B cell (primary cell): ENCODE results near the gene SNX6. TPM values are rescaled to one million over a fixed set of nuclear protein-coding genes. Genes with fewer than 3 reads are reported as not detected.
"Not testable (repeated sequence)": the region's sequence is repeated elsewhere in the genome, so short reads cannot be mapped to it uniquely, and the experiment has no call there.

Experiments used
- ATAC-seq: fragments of 200-7000 bp; cut with Tn5 transposase; one replicate; pipeline ENCODE4 v1.10.0; 2021; ENCODE audit warnings: low read depth, mild to moderate bottlenecking, moderate number of reproducible peaks, moderate library complexity
- CTCF ChIA-PET: fragments of 350-600 bp; sonication (Branson Sonifier 250); formaldehyde crosslinking; loops from one replicate; lab custom pipeline; 2021; ENCODE audit warnings: antibody characterized with exemption, inconsistent platforms; lab: Charles Lee
- POLR2A ChIA-PET: fragments of 350-600 bp; sonication (Branson Sonifier 250); formaldehyde crosslinking; loops from one replicate; lab custom pipeline; 2021; ENCODE audit warnings: antibody characterized with exemption; lab: Charles Lee
- DNase-seq: peaks from one replicate; pipeline ENCODE4 v3.0.0; 2013
- H2AFZ ChIP-seq: 2 replicates; pipeline ENCODE4 v1.6.1; 2012; ENCODE audit warnings: mild to moderate bottlenecking, low read depth, low read length; ENCODE audit not compliant: insufficient read depth, poor library complexity, severe bottlenecking
- H3K27ac ChIP-seq, 2 donors: 1 replicate in 1 of 2; 2 replicates in 1 of 2; pipeline ENCODE4 v1.5.1; 2012 to 2013; ENCODE audit warnings: low read length in 2 of 2, mild to moderate bottlenecking in 2 of 2, moderate library complexity in 1 of 2
- H3K27me3 ChIP-seq, 4 experiments: fragments of 200-600 bp in 1 of 4; sonication (generic) in 1 of 4; replicated peaks in 1 of 4; 1 replicate in 2 of 4; 2 replicates in 2 of 4; pipeline versions ENCODE4 v1.6.1 to v1.7.0; 2013 to 2016; ENCODE audit warnings: low read length in 3 of 4, mild to moderate bottlenecking in 2 of 4, mixed read lengths in 1 of 4, moderate library complexity in 1 of 4; ENCODE audit not compliant: insufficient read depth in 4 of 4, control insufficient read depth in 3 of 4; ENCODE audit errors: control extremely low read depth in 1 of 4
- H3K36me3 ChIP-seq, 2 experiments: replicated peaks in 1 of 2; 1 replicate in 1 of 2; 2 replicates in 1 of 2; pipeline versions ENCODE4 v1.6.1 to v1.7.1; 2013; ENCODE audit warnings: low read length in 1 of 2; ENCODE audit not compliant: insufficient read depth in 2 of 2, control insufficient read depth in 1 of 2; ENCODE audit errors: control extremely low read depth in 1 of 2, extremely low read depth in 1 of 2
- H3K4me1 ChIP-seq, 2 donors: fragments of 200-600 bp in 1 of 2; sonication (generic) in 1 of 2; 1 replicate in 1 of 2; 2 replicates in 1 of 2; pipeline versions ENCODE4 v1.5.1 to v1.6.1; 2013 to 2017; ENCODE audit warnings: low read length in 2 of 2; ENCODE audit not compliant: control insufficient read depth in 2 of 2, insufficient read depth in 2 of 2
- H3K4me2 ChIP-seq: replicated peaks from 2 replicates; pipeline ENCODE3; 2012; ENCODE audit warnings: mild to moderate bottlenecking, low read depth, low read length; ENCODE audit not compliant: poor library complexity, severe bottlenecking
- H3K4me3 ChIP-seq, 5 experiments: fragments of 200-600 bp in 1 of 5; sonication (generic) in 1 of 5; 1 replicate in 3 of 5; 2 replicates in 2 of 5; pipeline versions ENCODE4 v1.5.1 to v1.7.0; 2011 to 2016; ENCODE audit warnings: low read length in 4 of 5, mild to moderate bottlenecking in 4 of 5, low read depth in 2 of 5, control low read depth in 1 of 5, moderate library complexity in 1 of 5; ENCODE audit not compliant: insufficient read depth in 1 of 5; ENCODE audit errors: control extremely low read depth in 1 of 5, extremely low read depth in 1 of 5
- H3K79me2 ChIP-seq: fragments of 200-600 bp; sonication (generic); one replicate; pipeline ENCODE4 v1.6.0; 2016; ENCODE audit warnings: low read length; ENCODE audit not compliant: control insufficient read depth, insufficient read depth
- H3K9ac ChIP-seq: fragments of 200-600 bp; sonication (generic); 2 replicates; pipeline ENCODE4 v1.6.1; 2017; ENCODE audit warnings: mild to moderate bottlenecking, low read length, moderate library complexity
- H3K9me3 ChIP-seq, 3 donors: one replicate each; pipeline versions ENCODE4 v1.6.1 to v1.7.1; 2013; ENCODE audit warnings: low read length in 2 of 3; ENCODE audit not compliant: control insufficient read depth in 2 of 3, insufficient read depth in 1 of 3; ENCODE audit errors: control extremely low read depth in 1 of 3
- H4K20me1 ChIP-seq: 2 replicates; pipeline ENCODE4 v1.6.0; 2012; ENCODE audit warnings: mild to moderate bottlenecking, low read length; ENCODE audit not compliant: insufficient read depth, control insufficient read depth, poor library complexity, severe bottlenecking
- H3K27ac Mint-ChIP-seq: one replicate; pipeline ENCODE4 v1.8.0; 2021; ENCODE audit warnings: mixed read lengths
- H3K27me3 Mint-ChIP-seq: one replicate; pipeline ENCODE4 v1.8.0; 2021; ENCODE audit warnings: mixed read lengths
- H3K4me1 Mint-ChIP-seq: one replicate; pipeline ENCODE4 v1.8.0; 2021; ENCODE audit warnings: mixed read lengths
- H3K4me3 Mint-ChIP-seq: one replicate; pipeline ENCODE4 v1.8.0; 2021; ENCODE audit warnings: mixed read lengths
- H3K9me3 Mint-ChIP-seq: one replicate; pipeline ENCODE4 v1.8.0; 2022; ENCODE audit warnings: mixed read lengths; ENCODE audit not compliant: insufficient read depth
- EZH2 ChIP-seq: IDR thresholded peaks from 2 replicates; pipeline ENCODE4 v1.6.1; 2012; ENCODE audit warnings: borderline replicate concordance, low read depth, mild to moderate bottlenecking, moderate library complexity, low read length; ENCODE audit not compliant: insufficient read depth, poor library complexity, severe bottlenecking
- WGBS: methylation state at CpG from one replicate; pipeline ENCODE4 v1.1.5; 2013; ENCODE audit warnings: missing lambda C conversion rate; ENCODE audit not compliant: insufficient coverage; 5-methylcytosine and 5-hydroxymethylcytosine counted together
- intact Hi-C: fragments of 100-400 bp; cut with micrococcal nuclease; formaldehyde crosslinking; loops from one replicate; pipeline ENCODE4 v1.10.0; 2022
- polyA plus RNA-seq: library from polyadenylated mRNA; depleted of rRNA; stranded (reverse); fragments of >200 nt; gene quantifications from 2 replicates; pipeline ENCODE4 v1.2.3, GENCODE V29; 2012
- total RNA-seq, 2 donors: library from RNA; stranded (reverse); fragments of 120-200 nt in 1 of 2; gene quantifications; 1 replicate in 1 of 2; 2 replicates in 1 of 2; pipeline versions ENCODE4 v1.2.3 to v1.2.4, GENCODE V29; 2013 to 2022
- TF ChIP-seq, protein P1 (sequence below): fragments of 200-600 bp; IDR thresholded peaks from one replicate; pipeline ENCODE4 v1.8.0; 2022; ENCODE audit warnings: antibody characterized with exemption, mild to moderate bottlenecking

The SNX6 gene
- total and polyA plus RNA-seq, 2 donors (not counting 1 experiment from before 2014, with no cell fraction given): 45.4 to 61.0 TPM

DNA sequence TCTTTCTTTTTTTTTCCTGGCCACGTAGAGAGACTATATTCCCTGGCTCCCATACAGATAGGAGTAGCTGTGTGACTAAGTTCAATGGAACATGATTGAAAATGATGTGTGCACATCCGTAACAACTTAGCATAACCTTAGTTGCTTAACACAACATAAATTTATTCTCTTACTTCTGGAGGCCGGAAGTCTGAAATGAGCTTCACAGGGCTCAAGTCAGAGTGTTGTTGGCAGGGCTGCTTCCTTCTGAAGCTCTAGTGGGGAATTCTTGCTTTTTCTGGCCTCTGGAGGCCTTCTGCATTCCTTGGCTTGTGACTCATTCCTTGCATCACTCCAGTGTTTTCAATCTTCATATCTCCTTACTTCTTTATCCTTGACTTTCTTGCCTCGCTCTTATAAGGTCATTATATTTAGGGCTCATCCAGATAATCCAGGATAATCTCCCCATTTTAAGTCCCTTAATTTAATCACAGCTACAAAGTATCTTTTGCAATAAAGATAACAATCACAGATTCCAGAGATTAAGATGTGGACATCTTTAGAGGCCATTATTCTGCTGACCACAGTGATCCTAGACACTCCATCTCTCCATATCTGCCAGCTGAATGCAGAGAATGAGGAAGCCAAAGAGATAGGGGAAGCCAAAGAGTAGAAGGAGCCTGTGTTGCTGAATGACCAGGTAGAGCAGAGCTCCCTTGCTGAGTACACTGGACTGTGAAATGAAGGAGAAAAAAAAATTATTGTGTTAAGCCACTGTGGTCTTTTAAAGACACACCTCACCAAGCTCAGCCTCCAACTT lies 21.0 kb upstream of the SNX6 start:
- Histone ChIP-seq H3K9me3 (no peaks in the 10 kb centered on the region), H3K27me3 (no peaks in the 10 kb centered on the region), H3K79me2 (no peaks in the 10 kb centered on the region), H2AFZ (no peak overlapping the region), H3K4me2 (no peak overlapping the region), H3K27ac (no peak overlapping the region), H4K20me1 (no peaks in the 10 kb centered on the region), H3K36me3 (no peaks in the 10 kb centered on the region), H3K4me1 (no peaks in the 10 kb centered on the region), H3K9ac (no peak overlapping the region), H3K4me3 (no peak overlapping the region)
- ChIA-PET CTCF (interaction anchor here (0.9 kb wide), 1 partner anchor 20 kb away, joined by 3 read pairs; no protein-coding TSS in a partner anchor), POLR2A (no interaction called here)
- Mint-ChIP-seq H3K27ac (no peak overlapping the region), H3K27me3 (no peaks in the 10 kb centered on the region), H3K4me3 (no peak overlapping the region), H3K4me1 (no peaks in the 10 kb centered on the region), H3K9me3 (no peaks in the 10 kb centered on the region)
- DNase-seq (no peak), ATAC-seq (no peak)
- 83% methylated on average over 2 of the region's 4 CpGs for WGBS
- intact Hi-C loops: no loop called here
- TF ChIP-seq, protein P1, sequence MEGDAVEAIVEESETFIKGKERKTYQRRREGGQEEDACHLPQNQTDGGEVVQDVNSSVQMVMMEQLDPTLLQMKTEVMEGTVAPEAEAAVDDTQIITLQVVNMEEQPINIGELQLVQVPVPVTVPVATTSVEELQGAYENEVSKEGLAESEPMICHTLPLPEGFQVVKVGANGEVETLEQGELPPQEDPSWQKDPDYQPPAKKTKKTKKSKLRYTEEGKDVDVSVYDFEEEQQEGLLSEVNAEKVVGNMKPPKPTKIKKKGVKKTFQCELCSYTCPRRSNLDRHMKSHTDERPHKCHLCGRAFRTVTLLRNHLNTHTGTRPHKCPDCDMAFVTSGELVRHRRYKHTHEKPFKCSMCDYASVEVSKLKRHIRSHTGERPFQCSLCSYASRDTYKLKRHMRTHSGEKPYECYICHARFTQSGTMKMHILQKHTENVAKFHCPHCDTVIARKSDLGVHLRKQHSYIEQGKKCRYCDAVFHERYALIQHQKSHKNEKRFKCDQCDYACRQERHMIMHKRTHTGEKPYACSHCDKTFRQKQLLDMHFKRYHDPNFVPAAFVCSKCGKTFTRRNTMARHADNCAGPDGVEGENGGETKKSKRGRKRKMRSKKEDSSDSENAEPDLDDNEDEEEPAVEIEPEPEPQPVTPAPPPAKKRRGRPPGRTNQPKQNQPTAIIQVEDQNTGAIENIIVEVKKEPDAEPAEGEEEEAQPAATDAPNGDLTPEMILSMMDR: no peak
- no peak for TF ChIP-seq EZH2

DNA sequence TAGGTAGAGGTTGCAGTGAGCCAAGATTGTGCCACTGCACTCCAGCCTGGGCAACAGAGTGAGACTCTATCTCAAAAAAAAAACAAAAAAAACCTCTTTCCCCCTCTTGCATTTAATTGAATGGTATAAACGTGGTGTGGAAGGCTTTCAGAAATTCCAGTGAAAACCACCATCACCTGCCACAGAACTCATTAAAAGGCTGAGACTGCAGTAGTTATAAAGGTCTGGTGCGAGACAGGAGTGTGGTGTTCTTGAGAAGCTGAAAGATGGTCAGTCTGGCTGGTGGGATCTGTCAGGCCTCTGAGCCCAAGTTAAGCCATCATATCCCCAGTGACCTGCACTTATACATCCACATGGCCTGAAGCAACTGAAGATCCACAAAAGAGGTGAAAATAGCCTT lies 20.1 kb upstream of the SNX6 start:
- no CpG with 5 or more reads among the region's 2 CpGs for WGBS
- H3K4me3 Mint-ChIP-seq, POLR2A ChIA-PET, H3K36me3 ChIP-seq, H3K27ac Mint-ChIP-seq, H3K9me3 ChIP-seq, H3K4me2 ChIP-seq, H4K20me1 ChIP-seq, H3K27ac ChIP-seq, H3K9ac ChIP-seq, H3K9me3 Mint-ChIP-seq, intact Hi-C loops, H3K4me1 Mint-ChIP-seq, H3K27me3 ChIP-seq, H3K4me3 ChIP-seq, ATAC-seq, DNase-seq, H3K27me3 Mint-ChIP-seq, H3K4me1 ChIP-seq, H3K79me2 ChIP-seq, CTCF ChIA-PET, H2AFZ ChIP-seq: not testable (repeated sequence)
